Fibroblast of lung (primary cell): Measurements from ENCODE around the gene CSTB. TPM values are rescaled to one million over a fixed set of nuclear protein-coding genes. Genes with fewer than 3 reads are reported as not detected.
A peak's percentile ranks its signal among the peaks of the same experiment; 100 is the strongest.

ENCODE experiments used
- DNase-seq, 2 donors: peaks; one replicate each; pipeline versions ENCODE4 v3.0.0 to v3.0.0-alpha.2; 2010; ENCODE audit warnings: low read depth in 2 of 2
- H2AFZ ChIP-seq: 2 replicates; pipeline ENCODE4 v1.5.1; 2012; ENCODE audit warnings: low read length, control low read depth, inconsistent platforms
- H3K27ac ChIP-seq: 2 replicates; pipeline ENCODE4 v1.5.1; 2011; ENCODE audit warnings: low read length, control low read depth; ENCODE audit not compliant: insufficient read depth
- H3K27me3 ChIP-seq: 2 replicates; pipeline ENCODE4 v1.5.1; 2011; ENCODE audit warnings: mild to moderate bottlenecking, low read length; ENCODE audit not compliant: control insufficient read depth, insufficient read depth
- H3K36me3 ChIP-seq: 2 replicates; pipeline ENCODE4 v1.5.1; 2011; ENCODE audit warnings: low read length; ENCODE audit not compliant: control insufficient read depth, insufficient read depth
- H3K4me1 ChIP-seq: 2 replicates; pipeline ENCODE4 v1.5.1; 2011; ENCODE audit warnings: low read length; ENCODE audit not compliant: control insufficient read depth, insufficient read depth; ENCODE audit errors: extremely low read depth
- H3K4me2 ChIP-seq: 2 replicates; pipeline ENCODE4 v1.5.1; 2011; ENCODE audit warnings: low read length, control low read depth; ENCODE audit not compliant: insufficient read depth; ENCODE audit errors: extremely low read depth
- H3K4me3 ChIP-seq, 4 experiments: fragments of 200-600 bp in 1 of 4; sonication (generic) in 1 of 4; replicated peaks in 1 of 4; 2 replicates each; pipeline ENCODE4 v1.5.1; 2011 to 2016; ENCODE audit warnings: low read length in 4 of 4, low read depth in 3 of 4, mild to moderate bottlenecking in 3 of 4, control low read depth in 2 of 4, inconsistent platforms in 1 of 4, mixed read lengths in 1 of 4; ENCODE audit not compliant: insufficient read depth in 1 of 4; ENCODE audit errors: control extremely low read depth in 1 of 4
- H3K79me2 ChIP-seq: 2 replicates; pipeline ENCODE4 v1.5.1; 2012; ENCODE audit warnings: mild to moderate bottlenecking, low read length, inconsistent platforms; ENCODE audit not compliant: control insufficient read depth, insufficient read depth
- H3K9ac ChIP-seq: 2 replicates; pipeline ENCODE4 v1.5.1; 2011; ENCODE audit warnings: mild to moderate bottlenecking, low read length, control low read depth; ENCODE audit not compliant: insufficient read depth
- H3K9me3 ChIP-seq: 2 replicates; pipeline ENCODE4 v1.5.1; 2012; ENCODE audit warnings: low read depth, low read length; ENCODE audit not compliant: control insufficient read depth, insufficient read depth
- H4K20me1 ChIP-seq: 2 replicates; pipeline ENCODE4 v1.5.1; 2011; ENCODE audit warnings: low read length; ENCODE audit not compliant: control insufficient read depth, insufficient read depth; ENCODE audit errors: extremely low read depth
- CTCF ChIP-seq, 2 donors: IDR thresholded peaks in 1 of 2; conservative IDR thresholded peaks in 1 of 2; 1 replicate in 1 of 2; 2 replicates in 1 of 2; pipeline ENCODE4 v1.5.1; 2011 to 2012; ENCODE audit warnings: low read length in 2 of 2, control low read depth in 1 of 2, inconsistent platforms in 1 of 2, low read depth in 1 of 2, mild to moderate bottlenecking in 1 of 2
- EZH2 ChIP-seq: IDR thresholded peaks from 2 replicates; pipeline ENCODE4 v1.5.1; 2012; ENCODE audit warnings: low read length, control low read depth, mild to moderate bottlenecking; ENCODE audit errors: missing control alignments
- polyA plus RNA-seq, 2 donors: library from polyadenylated mRNA; depleted of rRNA in 1 of 2; stranded (reverse) in 1 of 2; unstranded in 1 of 2; fragments of >200 nt; gene quantifications; 2 replicates each; pipeline ENCODE4 v1.2.1, GENCODE V29; 2011 to 2012; ENCODE audit warnings: missing spikeins in 1 of 2
- total RNA-seq: library from RNA; depleted of rRNA; stranded (reverse); fragments of >200 nt; gene quantifications from 2 replicates; pipeline ENCODE4 v1.2.1, GENCODE V29; 2014

The CSTB gene
- total and polyA plus RNA-seq, 2 donors (not counting 1 experiment from before 2014, with no cell fraction given): 24.8 to 72.5 TPM

GRCh38 chr21:43810505-43811261 lies 34.6 kb upstream of the CSTB start:
- H3K4me1 ChIP-seq: peaks cover 4% of the 10 kb centered on the region
- H3K4me3 ChIP-seq: no peak overlapping the region
- H3K4me2 ChIP-seq: peak overlapping the region; percentile 64
- TF ChIP-seq EZH2: no peak
- peak; percentile 93 to 95 for TF ChIP-seq CTCF (conservative IDR thresholded peaks at IDR 0.05 in 1 of 2, IDR thresholded peaks at IDR 0.05 in 1 of 2; ENCODE audit: low read depth in 1 of 2, low read length in 2 of 2)
- H3K27me3 ChIP-seq: no peaks in the 10 kb centered on the region
- no peaks in the 10 kb centered on the region for H4K20me1 ChIP-seq
- peaks cover 1% of the 10 kb centered on the region for H3K36me3 ChIP-seq
- H3K9ac ChIP-seq: no peak overlapping the region
- H3K79me2 ChIP-seq: no peaks in the 10 kb centered on the region
- no peak overlapping the region for H3K27ac ChIP-seq
- H3K9me3 ChIP-seq: no peaks in the 10 kb centered on the region
- H2AFZ ChIP-seq: no peak overlapping the region
- peak; percentile 34 to 55 for DNase-seq

GRCh38 chr21:43809853-43810504 lies 33.9 kb upstream of the CSTB start:
- Histone ChIP-seq H2AFZ (no peak overlapping the region), H3K27ac (no peak overlapping the region), H3K27me3 (no peaks in the 10 kb centered on the region), H3K4me3 (no peak overlapping the region), H3K4me2 (no peak overlapping the region), H3K9me3 (no peaks in the 10 kb centered on the region), H4K20me1 (no peaks in the 10 kb centered on the region), H3K4me1 (peaks cover 4% of the 10 kb centered on the region), H3K9ac (no peak overlapping the region), H3K36me3 (peaks cover 1% of the 10 kb centered on the region), H3K79me2 (no peaks in the 10 kb centered on the region)
- DNase-seq: no peak
- TF ChIP-seq EZH2: no peak
- no peak for TF ChIP-seq CTCF (conservative IDR thresholded peaks at IDR 0.05 in 1 of 2, IDR thresholded peaks at IDR 0.05 in 1 of 2; ENCODE audit: low read depth in 1 of 2, low read length in 2 of 2)

GRCh38 chr21:43809346-43809799 lies 33.3 kb upstream of the CSTB start:
- Histone ChIP-seq H3K27me3 (no peaks in the 10 kb centered on the region), H2AFZ (no peak overlapping the region), H3K79me2 (no peaks in the 10 kb centered on the region), H3K36me3 (peaks cover 3% of the 10 kb centered on the region), H3K4me2 (no peak overlapping the region), H4K20me1 (no peaks in the 10 kb centered on the region), H3K27ac (no peak overlapping the region), H3K9me3 (no peaks in the 10 kb centered on the region), H3K9ac (no peak overlapping the region), H3K4me3 (no peak overlapping the region), H3K4me1 (peaks cover 4% of the 10 kb centered on the region)
- no peak for TF ChIP-seq EZH2
- no peak for TF ChIP-seq CTCF (conservative IDR thresholded peaks at IDR 0.05 in 1 of 2, IDR thresholded peaks at IDR 0.05 in 1 of 2; ENCODE audit: low read depth in 1 of 2, low read length in 2 of 2)
- no peak for DNase-seq
